ENCODE measurements around the gene MYL2. TPM values are rescaled to one million over a fixed set of nuclear protein-coding genes. Genes with fewer than 3 reads are reported as not detected.

MYL2 gene
- total RNA-seq, 1 donor from 2014 or later: not detected

DNA sequence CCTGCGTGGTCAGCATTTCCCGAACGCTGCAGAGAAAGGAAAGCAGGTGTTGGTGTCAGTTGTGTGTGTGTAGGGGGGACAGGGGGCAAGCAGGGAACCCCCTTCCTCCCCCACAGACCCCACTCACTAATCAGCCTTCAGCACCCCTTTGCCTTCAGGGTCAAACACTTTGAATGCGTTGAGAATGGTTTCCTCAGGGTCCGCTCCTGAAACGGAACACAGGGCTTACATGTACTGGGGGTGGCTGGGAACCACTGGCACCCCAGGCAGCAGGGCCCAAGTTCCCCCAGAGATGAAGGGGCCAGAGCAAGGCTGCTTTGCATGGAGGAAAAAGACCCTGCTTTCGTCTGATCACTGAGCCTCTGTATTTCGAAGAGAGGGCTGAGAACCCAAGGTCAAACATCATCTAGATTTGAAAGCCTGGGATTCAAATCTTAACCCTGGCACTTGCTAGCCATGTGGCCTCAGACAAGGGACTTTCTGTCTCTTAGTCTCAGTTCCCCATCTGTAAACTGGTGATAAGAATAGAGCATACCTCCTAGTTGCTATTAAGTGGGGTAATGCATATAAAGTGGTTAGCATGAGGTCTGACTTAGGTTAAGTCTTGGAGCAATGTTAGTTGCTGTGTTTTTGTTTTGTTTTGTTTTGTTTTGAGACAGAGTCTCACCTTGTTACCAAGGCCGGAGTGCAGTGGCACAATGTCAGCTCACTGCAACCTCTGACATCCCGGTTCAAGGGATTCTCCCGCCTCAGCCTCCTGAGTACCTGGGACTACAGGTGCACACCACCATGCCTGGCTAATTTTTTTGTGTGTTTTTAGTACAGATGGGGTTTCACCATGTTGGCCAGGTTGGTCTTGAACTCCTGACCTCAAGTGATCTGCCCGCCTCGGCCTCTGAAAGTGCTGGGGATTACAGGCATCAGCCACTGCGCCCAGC, 7.0 kb downstream of the MYL2 start:
- H3K4me1 ChIP-seq: no peaks in the 10 kb centered on the region
- DNase-seq: no peak
- no peak overlapping the region for H3K4me3 ChIP-seq
- no peaks in the 10 kb centered on the region for H3K9me3 ChIP-seq
- H3K27ac ChIP-seq: no peak overlapping the region
- no peaks in the 10 kb centered on the region for H3K36me3 ChIP-seq
- TF ChIP-seq, protein P1, sequence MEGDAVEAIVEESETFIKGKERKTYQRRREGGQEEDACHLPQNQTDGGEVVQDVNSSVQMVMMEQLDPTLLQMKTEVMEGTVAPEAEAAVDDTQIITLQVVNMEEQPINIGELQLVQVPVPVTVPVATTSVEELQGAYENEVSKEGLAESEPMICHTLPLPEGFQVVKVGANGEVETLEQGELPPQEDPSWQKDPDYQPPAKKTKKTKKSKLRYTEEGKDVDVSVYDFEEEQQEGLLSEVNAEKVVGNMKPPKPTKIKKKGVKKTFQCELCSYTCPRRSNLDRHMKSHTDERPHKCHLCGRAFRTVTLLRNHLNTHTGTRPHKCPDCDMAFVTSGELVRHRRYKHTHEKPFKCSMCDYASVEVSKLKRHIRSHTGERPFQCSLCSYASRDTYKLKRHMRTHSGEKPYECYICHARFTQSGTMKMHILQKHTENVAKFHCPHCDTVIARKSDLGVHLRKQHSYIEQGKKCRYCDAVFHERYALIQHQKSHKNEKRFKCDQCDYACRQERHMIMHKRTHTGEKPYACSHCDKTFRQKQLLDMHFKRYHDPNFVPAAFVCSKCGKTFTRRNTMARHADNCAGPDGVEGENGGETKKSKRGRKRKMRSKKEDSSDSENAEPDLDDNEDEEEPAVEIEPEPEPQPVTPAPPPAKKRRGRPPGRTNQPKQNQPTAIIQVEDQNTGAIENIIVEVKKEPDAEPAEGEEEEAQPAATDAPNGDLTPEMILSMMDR (IDR thresholded peaks at IDR 0.05): no peak
- H3K27me3 ChIP-seq (ENCODE audit: low read depth): no peaks in the 10 kb centered on the region
- intact Hi-C loops (cut with DNase I): no loop called here
- peak in 1 of 2 donors; percentile 50 for ATAC-seq

DNA sequence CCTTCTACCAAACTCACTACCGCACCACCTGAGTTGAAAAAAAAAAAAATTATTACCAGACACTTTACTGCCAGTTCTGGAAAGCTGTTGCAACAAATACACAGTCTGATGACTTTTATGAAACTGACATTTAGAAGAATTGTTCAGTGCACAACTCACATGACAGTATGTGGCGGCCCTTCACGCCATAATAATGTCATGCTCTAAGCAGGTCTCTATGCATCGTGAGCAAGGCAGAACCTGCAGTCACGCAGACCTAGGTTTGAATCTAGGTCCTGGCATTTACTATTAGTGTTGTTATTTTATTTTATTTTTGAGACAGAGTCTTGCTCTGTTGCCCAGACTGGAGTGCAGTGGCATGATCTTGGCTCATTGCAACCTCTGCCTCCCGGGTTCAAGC, 8.1 kb downstream of the MYL2 start:
- no peaks in the 10 kb centered on the region for H3K4me1 ChIP-seq
- DNase-seq (no peak), ATAC-seq (no peak)
- no peak overlapping the region for H3K27ac ChIP-seq
- no peak overlapping the region for H3K4me3 ChIP-seq
- H3K27me3 ChIP-seq (ENCODE audit: low read depth): no peaks in the 10 kb centered on the region
- no peaks in the 10 kb centered on the region for H3K36me3 ChIP-seq
- TF ChIP-seq, protein P1 (IDR thresholded peaks at IDR 0.05): no peak
- no peaks in the 10 kb centered on the region for H3K9me3 ChIP-seq
- intact Hi-C loops (cut with DNase I): no loop called here

DNA sequence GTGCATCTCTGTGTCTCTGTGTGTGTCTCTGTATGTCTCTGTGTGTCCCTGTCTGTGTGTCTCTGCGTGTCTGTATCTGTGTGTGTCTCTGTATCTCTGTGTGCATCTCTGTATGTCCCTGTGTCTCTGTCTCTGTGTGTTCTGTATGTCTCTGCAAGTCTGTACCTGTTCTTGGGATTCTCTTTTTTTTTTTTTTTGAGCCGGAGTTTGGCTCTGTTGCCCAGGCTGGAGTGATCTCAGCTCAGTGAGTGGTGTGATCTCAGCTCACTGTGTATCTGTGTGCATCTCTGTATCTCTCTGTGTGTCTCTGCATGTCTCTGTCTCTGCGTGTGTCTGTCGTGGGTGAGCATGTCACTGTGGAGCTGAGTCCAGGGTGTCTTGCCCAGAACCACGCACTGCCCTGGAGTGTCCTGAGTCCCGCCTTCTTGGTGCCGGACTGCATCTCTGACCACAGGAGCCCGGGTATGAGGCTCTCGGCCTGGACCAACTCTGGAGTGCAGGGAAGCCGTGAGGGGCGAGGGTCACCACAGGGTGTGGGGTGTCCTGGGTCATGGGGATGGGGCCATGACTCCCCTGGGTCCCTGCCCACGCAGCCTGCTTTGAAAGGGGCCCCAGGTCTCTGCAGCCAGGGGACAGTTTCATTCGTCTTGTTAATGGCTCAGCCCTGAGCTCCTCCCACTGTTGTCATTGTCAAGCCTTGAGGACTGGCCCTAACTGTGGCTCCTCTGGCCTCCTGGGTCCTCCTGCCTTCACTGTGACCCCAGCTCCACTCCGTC, 11.8 kb downstream of the MYL2 start:
- H3K9me3 ChIP-seq: no peaks in the 10 kb centered on the region
- H3K27ac ChIP-seq: no peak overlapping the region
- H3K27me3 ChIP-seq (ENCODE audit: low read depth): no peaks in the 10 kb centered on the region
- H3K4me3 ChIP-seq: no peak overlapping the region
- intact Hi-C loops (cut with DNase I): no loop called here
- TF ChIP-seq, protein P1 (IDR thresholded peaks at IDR 0.05): no peak
- no peaks in the 10 kb centered on the region for H3K4me1 ChIP-seq
- DNase-seq (no peak), ATAC-seq (peak in 1 of 2 donors; percentile 18)
- H3K36me3 ChIP-seq: no peaks in the 10 kb centered on the region

DNA sequence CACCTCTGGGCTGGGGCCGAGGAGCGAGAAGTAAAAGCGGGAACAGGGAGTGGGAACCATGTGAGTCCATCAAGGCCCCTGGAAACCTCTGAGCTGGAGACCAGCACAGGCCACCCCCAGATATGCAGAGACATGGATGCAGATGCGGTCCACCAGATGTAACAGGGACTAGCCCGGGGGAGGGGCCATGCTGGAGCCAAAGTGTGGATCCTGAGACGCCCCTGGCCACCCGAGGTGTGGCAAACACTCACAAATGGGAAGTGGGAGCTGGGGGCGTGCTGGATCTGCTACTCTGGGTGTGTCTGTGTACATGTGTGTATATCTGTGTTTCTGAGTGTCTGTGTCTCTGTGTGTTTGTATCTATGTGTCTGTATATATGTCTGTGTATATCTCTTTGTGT, 12.8 kb downstream of the MYL2 start:
- ATAC-seq (peak in 1 of 2 donors; percentile 41), DNase-seq (peak; percentile 50)
- no peaks in the 10 kb centered on the region for H3K9me3 ChIP-seq
- H3K4me3 ChIP-seq: no peak overlapping the region
- no peaks in the 10 kb centered on the region for H3K36me3 ChIP-seq
- H3K27me3 ChIP-seq (ENCODE audit: low read depth): no peaks in the 10 kb centered on the region
- no peaks in the 10 kb centered on the region for H3K4me1 ChIP-seq
- no peak overlapping the region for H3K27ac ChIP-seq
- intact Hi-C loops (cut with DNase I): no loop called here
- TF ChIP-seq, protein P1 (IDR thresholded peaks at IDR 0.05): no peak

DNA sequence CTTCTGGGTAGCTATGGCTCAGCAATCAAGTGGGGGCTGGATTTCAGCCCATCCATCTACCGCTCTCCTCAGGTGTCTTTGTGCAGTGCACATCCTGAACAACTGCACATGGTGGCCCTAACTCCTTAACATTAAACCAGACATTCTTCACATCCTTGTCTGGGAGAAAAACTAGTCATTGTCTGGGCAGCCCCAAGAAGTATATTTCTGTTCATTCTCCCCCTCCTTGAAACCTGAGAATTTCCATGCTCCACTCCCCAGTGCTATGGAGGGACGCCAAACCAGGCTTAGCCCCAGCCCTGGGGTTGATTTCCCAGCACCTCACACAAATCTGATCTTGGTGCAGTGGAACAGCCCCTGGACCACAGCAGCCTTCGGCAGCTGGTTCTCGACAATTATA, 13.4 kb downstream of the MYL2 start:
- no peak overlapping the region for H3K27ac ChIP-seq
- no peaks in the 10 kb centered on the region for H3K9me3 ChIP-seq
- no peaks in the 10 kb centered on the region for H3K36me3 ChIP-seq
- no peaks in the 10 kb centered on the region for H3K4me1 ChIP-seq
- H3K27me3 ChIP-seq (ENCODE audit: low read depth): no peaks in the 10 kb centered on the region
- intact Hi-C loops (cut with DNase I): no loop called here
- DNase-seq (no peak), ATAC-seq (no peak)
- TF ChIP-seq, protein P1 (IDR thresholded peaks at IDR 0.05): no peak
- H3K4me3 ChIP-seq: no peak overlapping the region
